ENCODE measurements around the gene SMIM30. TPM values are rescaled to one million over a fixed set of nuclear protein-coding genes. Genes with fewer than 3 reads are reported as not detected.
"Not testable (repeated sequence)": the region's sequence is repeated elsewhere in the genome, so short reads cannot be mapped to it uniquely, and the experiment has no call there.

SMIM30 gene
- total and polyA plus RNA-seq, 10 of the 15 experiments (the other 5 are each of a cell fraction or from before 2014, with no cell fraction given): 42.2 to 258 (median 96.9) TPM

DNA sequence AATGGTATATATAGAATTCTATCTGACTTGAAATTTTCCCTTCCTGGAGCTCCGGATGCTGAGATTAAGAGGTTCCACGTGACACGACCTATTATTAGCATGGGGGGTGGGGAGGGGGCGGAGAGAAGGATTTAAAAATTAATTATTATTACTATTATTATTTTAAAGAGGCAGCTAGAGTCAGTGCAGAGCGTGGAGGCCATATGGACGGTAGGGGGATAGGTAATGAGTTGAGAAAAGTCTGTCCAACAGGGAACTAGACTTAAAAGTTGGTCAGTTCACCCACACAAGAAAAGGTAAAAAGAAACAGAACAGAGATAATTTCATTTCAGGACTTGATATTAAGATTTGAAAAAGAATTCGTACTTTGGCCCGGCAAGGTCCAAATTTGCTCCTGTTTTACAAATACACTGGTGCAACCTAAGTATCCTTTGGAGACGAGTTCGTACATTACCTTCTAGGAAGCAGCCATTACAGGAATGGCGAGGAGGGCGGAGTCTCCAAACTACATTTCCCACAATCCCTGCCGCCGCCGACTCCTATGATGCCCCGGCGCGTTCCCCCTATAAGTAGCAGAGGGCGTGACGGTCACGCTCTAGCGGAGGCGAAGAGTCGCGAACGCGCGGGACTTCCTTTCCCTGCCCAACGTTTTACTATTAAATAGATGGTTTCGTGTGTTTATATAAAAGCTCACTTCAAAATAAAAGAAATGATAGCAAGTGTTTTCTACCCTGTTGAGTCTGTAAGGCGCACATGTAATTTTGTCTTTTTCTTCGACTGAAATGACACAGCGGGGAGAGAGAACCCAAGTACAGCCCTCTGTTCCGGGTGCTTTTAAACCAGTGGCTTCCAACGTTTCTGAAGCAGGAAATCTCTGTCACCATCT lies at the start of gene SMIM30 (continued):
- TF ChIP-seq, protein P1, sequence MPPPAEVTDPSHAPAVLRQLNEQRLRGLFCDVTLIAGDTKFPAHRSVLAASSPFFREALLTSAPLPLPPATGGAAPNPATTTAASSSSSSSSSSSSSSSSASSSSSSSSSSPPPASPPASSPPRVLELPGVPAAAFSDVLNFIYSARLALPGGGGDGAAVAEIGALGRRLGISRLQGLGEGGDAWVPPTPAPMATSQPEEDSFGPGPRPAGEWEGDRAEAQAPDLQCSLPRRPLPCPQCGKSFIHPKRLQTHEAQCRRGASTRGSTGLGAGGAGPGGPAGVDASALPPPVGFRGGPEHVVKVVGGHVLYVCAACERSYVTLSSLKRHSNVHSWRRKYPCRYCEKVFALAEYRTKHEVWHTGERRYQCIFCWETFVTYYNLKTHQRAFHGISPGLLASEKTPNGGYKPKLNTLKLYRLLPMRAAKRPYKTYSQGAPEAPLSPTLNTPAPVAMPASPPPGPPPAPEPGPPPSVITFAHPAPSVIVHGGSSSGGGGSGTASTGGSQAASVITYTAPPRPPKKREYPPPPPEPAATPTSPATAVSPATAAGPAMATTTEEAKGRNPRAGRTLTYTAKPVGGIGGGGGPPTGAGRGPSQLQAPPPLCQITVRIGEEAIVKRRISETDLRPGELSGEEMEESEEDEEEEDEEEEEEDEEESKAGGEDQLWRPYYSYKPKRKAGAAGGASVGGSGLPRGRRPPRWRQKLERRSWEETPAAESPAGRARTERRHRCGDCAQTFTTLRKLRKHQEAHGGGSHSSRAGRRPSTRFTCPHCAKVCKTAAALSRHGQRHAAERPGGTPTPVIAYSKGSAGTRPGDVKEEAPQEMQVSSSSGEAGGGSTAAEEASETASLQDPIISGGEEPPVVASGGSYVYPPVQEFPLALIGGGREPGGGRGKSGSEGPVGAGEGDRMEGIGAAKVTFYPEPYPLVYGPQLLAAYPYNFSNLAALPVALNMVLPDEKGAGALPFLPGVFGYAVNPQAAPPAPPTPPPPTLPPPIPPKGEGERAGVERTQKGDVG (CRISPR knock-in tag; IDR thresholded peaks at IDR 0.05): no peak
- TF ChIP-seq TCF3 (IDR thresholded peaks at IDR 0.05; ENCODE audit: borderline replicate concordance, insufficient read depth, low read depth, low read length) (no peak), PAX8 (IDR thresholded peaks at IDR 0.05) (peak; percentile 98; the same call in 1 of the 2 replicates), MYC (IDR thresholded peaks at IDR 0.05; ENCODE audit: insufficient read depth, insufficient read length, insufficient replicate concordance, low read length, severe bottlenecking) (no peak), MXI1 (IDR thresholded peaks at IDR 0.05; ENCODE audit: low read depth, low read length) (peak; percentile 67), TCF7 (IDR thresholded peaks at IDR 0.05; ENCODE audit: borderline replicate concordance) (no peak), RAD51 (IDR thresholded peaks at IDR 0.05) (peak; percentile 84), ZNF622 (IDR thresholded peaks at IDR 0.05) (no peak), ZSCAN29 (IDR thresholded peaks at IDR 0.05) (no peak)
- TF ChIP-seq, protein P2, sequence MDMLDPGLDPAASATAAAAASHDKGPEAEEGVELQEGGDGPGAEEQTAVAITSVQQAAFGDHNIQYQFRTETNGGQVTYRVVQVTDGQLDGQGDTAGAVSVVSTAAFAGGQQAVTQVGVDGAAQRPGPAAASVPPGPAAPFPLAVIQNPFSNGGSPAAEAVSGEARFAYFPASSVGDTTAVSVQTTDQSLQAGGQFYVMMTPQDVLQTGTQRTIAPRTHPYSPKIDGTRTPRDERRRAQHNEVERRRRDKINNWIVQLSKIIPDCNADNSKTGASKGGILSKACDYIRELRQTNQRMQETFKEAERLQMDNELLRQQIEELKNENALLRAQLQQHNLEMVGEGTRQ (IDR thresholded peaks at IDR 0.05; ENCODE audit: borderline replicate concordance, low read depth, low read length): no peak
- TF ChIP-seq, protein P3, sequence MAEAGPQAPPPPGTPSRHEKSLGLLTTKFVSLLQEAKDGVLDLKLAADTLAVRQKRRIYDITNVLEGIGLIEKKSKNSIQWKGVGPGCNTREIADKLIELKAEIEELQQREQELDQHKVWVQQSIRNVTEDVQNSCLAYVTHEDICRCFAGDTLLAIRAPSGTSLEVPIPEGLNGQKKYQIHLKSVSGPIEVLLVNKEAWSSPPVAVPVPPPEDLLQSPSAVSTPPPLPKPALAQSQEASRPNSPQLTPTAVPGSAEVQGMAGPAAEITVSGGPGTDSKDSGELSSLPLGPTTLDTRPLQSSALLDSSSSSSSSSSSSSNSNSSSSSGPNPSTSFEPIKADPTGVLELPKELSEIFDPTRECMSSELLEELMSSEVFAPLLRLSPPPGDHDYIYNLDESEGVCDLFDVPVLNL (IDR thresholded peaks at IDR 0.05; ENCODE audit: low read depth, low read length): no peak
- TF ChIP-seq, protein P4, sequence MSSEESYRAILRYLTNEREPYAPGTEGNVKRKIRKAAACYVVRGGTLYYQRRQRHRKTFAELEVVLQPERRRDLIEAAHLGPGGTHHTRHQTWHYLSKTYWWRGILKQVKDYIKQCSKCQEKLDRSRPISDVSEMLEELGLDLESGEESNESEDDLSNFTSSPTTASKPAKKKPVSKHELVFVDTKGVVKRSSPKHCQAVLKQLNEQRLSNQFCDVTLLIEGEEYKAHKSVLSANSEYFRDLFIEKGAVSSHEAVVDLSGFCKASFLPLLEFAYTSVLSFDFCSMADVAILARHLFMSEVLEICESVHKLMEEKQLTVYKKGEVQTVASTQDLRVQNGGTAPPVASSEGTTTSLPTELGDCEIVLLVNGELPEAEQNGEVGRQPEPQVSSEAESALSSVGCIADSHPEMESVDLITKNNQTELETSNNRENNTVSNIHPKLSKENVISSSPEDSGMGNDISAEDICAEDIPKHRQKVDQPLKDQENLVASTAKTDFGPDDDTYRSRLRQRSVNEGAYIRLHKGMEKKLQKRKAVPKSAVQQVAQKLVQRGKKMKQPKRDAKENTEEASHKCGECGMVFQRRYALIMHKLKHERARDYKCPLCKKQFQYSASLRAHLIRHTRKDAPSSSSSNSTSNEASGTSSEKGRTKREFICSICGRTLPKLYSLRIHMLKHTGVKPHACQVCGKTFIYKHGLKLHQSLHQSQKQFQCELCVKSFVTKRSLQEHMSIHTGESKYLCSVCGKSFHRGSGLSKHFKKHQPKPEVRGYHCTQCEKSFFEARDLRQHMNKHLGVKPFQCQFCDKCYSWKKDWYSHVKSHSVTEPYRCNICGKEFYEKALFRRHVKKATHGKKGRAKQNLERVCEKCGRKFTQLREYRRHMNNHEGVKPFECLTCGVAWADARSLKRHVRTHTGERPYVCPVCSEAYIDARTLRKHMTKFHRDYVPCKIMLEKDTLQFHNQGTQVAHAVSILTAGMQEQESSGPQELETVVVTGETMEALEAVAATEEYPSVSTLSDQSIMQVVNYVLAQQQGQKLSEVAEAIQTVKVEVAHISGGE (CRISPR knock-in tag; IDR thresholded peaks at IDR 0.05): no peak

DNA sequence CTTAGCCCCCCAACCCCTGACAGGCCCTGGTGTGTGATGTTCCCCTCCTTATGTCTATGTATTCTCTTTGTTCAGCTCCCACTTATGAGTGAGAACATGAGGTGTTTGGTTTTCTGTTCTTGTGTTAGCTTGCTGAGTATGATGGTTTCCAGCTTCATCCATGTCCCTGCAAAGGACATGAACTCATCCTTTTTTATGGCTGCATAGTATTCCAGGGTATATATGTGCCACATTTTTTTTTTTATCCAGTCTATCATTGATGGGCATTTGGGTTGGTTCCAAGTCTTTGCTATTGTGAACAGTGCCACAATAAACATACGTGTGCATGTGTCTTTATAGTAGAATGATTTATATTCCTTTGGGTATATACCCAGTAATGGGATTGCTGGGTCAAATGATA lies 47.8 kb upstream of the SMIM30 start:
- intact Hi-C loops (cut with micrococcal nuclease; ENCODE audit: unreplicated experiment); DNase-seq (ENCODE audit: low read depth, low spot score); BruUV-seq (replicated peaks); RAD21 ChIA-PET (ENCODE audit: unreplicated experiment); H3K36me3 ChIP-seq (ENCODE audit: control insufficient read depth in 2 of 2, insufficient read depth in 2 of 2, low read length in 1 of 2); H3K4me2 ChIP-seq (ENCODE audit: control insufficient read depth, insufficient read depth); H3K9me3 ChIP-seq (replicated peaks; ENCODE audit: control insufficient read depth, insufficient read depth, low read length); H3K79me2 ChIP-seq (ENCODE audit: control insufficient read depth, insufficient read depth, low read length); POLR2A ChIA-PET; SMC1A ChIA-PET (ENCODE audit: uncharacterized antibody, unreplicated experiment); H3K27ac ChIP-seq (ENCODE audit: control insufficient read depth, insufficient read depth); ATAC-seq; H4K20me1 ChIP-seq (ENCODE audit: control insufficient read depth, insufficient read depth); in situ Hi-C loops (cut with MboI); H2AFZ ChIP-seq (ENCODE audit: control insufficient read depth, low read depth, low read length); FAIRE-seq; H3K4me3 ChIP-seq; H3K9ac ChIP-seq (ENCODE audit: control insufficient read depth, insufficient read depth, low read length); CTCF ChIA-PET; H3K4me1 ChIP-seq (ENCODE audit: control insufficient read depth, insufficient read depth, low read length); H3K27me3 ChIP-seq (replicated peaks in 1 of 2; ENCODE audit: control insufficient read depth in 2 of 2, insufficient read depth in 2 of 2, low read length in 1 of 2): not testable (repeated sequence)
- 0% methylated on average over 1 of the region's 1 CpG for WGBS (ENCODE audit: insufficient coverage, insufficient replicate concordance, low lambda C conversion rate, missing lambda C conversion rate)
